ENCODE results near the gene INPP5A. TPM values are rescaled to one million over a fixed set of nuclear protein-coding genes. Genes with fewer than 3 reads are reported as not detected.
A peak's percentile ranks its signal among the peaks of the same experiment; 100 is the strongest.

The INPP5A gene
- total RNA-seq, 1 experiment from 2014 or later, result 14.7 TPM

- intact Hi-C loops (cut with micrococcal nuclease), result loop anchor here (10.0 kb wide), 1 partner anchor 62 kb away; no protein-coding TSS in a partner anchor
- Mint-ChIP-seq H3K4me1 (ENCODE audit: insufficient read depth, unreplicated experiment) (peaks cover 30% of the 10 kb centered on the region), H3K36me3 (ENCODE audit: insufficient read depth, unreplicated experiment) (peaks cover 2% of the 10 kb centered on the region), H3K9me3 (ENCODE audit: unreplicated experiment) (no peaks in the 10 kb centered on the region), H3K27me3 (ENCODE audit: insufficient read depth, unreplicated experiment) (no peaks in the 10 kb centered on the region), H3K4me3 (ENCODE audit: unreplicated experiment) (peak overlapping the region; percentile 47), H3K27ac (ENCODE audit: low read depth, unreplicated experiment) (peak overlapping the region; percentile 89)
- ChIA-PET POLR2A (interaction anchor here (0.6 to 1.2 kb wide), 4 partner anchors 12 to 86 kb away, joined by 3 read pairs; no protein-coding TSS in a partner anchor), CTCF (interaction anchor here (0.5 to 2.1 kb wide), 6 partner anchors 11 to 106 kb away, joined by 3 to 10 read pairs (median 4); no protein-coding TSS in a partner anchor)
- peak; percentile 85 for DNase-seq (ENCODE audit: unreplicated experiment)
- BruUV-seq (replicated peaks), result no TSS peak
- no peak for TF ChIP-seq CTCF (IDR thresholded peaks at IDR 0.05; ENCODE audit: unreplicated experiment)
Observed at GRCh38 chr10:132532749-132533560, 4.6 kb upstream of the INPP5A start.

DNA sequence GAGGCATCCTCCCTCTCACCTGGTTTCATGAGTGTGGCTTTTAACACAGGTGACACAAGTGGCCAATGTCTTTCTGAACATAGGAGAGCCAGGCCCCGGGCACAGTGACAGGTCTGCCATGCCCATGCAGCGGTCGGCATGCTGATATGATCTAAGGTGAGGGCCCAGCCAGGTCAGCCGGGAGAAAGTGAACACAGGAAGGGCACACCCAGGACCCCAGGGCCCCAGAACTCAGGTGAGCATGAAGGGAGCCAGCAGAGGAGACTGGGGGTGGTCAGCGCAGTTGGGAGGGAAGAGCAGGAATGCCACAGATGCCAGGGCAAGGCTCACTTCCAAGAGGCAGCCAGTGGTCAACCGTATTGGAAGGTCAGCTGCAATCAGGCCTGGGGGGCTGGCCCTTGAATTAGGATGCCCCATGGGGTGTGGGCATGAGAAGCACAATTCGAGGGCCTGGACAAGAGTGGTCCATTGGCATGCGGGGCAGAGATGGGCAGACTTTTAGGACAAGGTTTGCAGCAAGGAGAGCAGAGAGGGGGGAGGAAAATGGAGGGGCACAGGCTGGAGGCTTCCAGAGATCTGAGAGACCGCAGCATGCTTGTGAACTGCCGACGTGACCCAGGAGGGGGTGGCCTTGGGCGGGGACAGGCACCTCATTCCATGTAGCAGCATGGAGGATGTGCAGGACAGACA lies 3.9 kb upstream of the INPP5A start:
- H3K4me1 Mint-ChIP-seq (ENCODE audit: insufficient read depth, unreplicated experiment), result peaks cover 34% of the 10 kb centered on the region
- no TSS peak for BruUV-seq (replicated peaks)
- no peak for DNase-seq (ENCODE audit: unreplicated experiment)
- TF ChIP-seq CTCF (IDR thresholded peaks at IDR 0.05; ENCODE audit: unreplicated experiment), result no peak
- peak overlapping the region; percentile 47 for H3K4me3 Mint-ChIP-seq (ENCODE audit: unreplicated experiment)
- H3K36me3 Mint-ChIP-seq (ENCODE audit: insufficient read depth, unreplicated experiment), result no peaks in the 10 kb centered on the region
- intact Hi-C loops (cut with micrococcal nuclease), result loop anchor here (10.0 kb wide), 1 partner anchor 61 kb away; no protein-coding TSS in a partner anchor
- peak overlapping the region; percentile 89 for H3K27ac Mint-ChIP-seq (ENCODE audit: low read depth, unreplicated experiment)
- CTCF ChIA-PET, result interaction anchor here (0.5 kb wide), 1 partner anchor 17 kb away, joined by 4 read pairs; no protein-coding TSS in a partner anchor
- POLR2A ChIA-PET, result no interaction called here
- H3K27me3 Mint-ChIP-seq (ENCODE audit: insufficient read depth, unreplicated experiment), result no peaks in the 10 kb centered on the region
- H3K9me3 Mint-ChIP-seq (ENCODE audit: unreplicated experiment), result no peaks in the 10 kb centered on the region

- no peaks in the 10 kb centered on the region for H3K36me3 Mint-ChIP-seq (ENCODE audit: insufficient read depth, unreplicated experiment)
- H3K4me3 Mint-ChIP-seq (ENCODE audit: unreplicated experiment), result peak overlapping the region; percentile 73
- POLR2A ChIA-PET, result no interaction called here
- H3K27ac Mint-ChIP-seq (ENCODE audit: low read depth, unreplicated experiment), result peak overlapping the region; percentile 89
- H3K27me3 Mint-ChIP-seq (ENCODE audit: insufficient read depth, unreplicated experiment), result no peaks in the 10 kb centered on the region
- CTCF ChIA-PET, result no interaction called here
- no peaks in the 10 kb centered on the region for H3K9me3 Mint-ChIP-seq (ENCODE audit: unreplicated experiment)
- H3K4me1 Mint-ChIP-seq (ENCODE audit: insufficient read depth, unreplicated experiment), result peaks cover 38% of the 10 kb centered on the region
- intact Hi-C loops (cut with micrococcal nuclease), result loop anchor here (10.0 kb wide), 1 partner anchor 60 kb away; no protein-coding TSS in a partner anchor
- TF ChIP-seq CTCF (IDR thresholded peaks at IDR 0.05; ENCODE audit: unreplicated experiment), result no peak
- BruUV-seq (replicated peaks), result no TSS peak
- DNase-seq (ENCODE audit: unreplicated experiment), result no peak
Observed at GRCh38 chr10:132534391-132535064, 3.1 kb upstream of the INPP5A start.
